Colonic mucosa (tissue), 4 donors: ENCODE data around the gene CLEC4M. TPM values are rescaled to one million over a fixed set of nuclear protein-coding genes. Genes with fewer than 3 reads are reported as not detected.

Source experiments
- DNase-seq: peaks from one replicate; pipeline ENCODE4 v3.0.0-alpha.2; 2020
- H3K27ac ChIP-seq: fragments of 200-600 bp; one replicate; pipeline ENCODE4 v1.8.0; 2021
- H3K27me3 ChIP-seq: fragments of 200-600 bp; one replicate; pipeline ENCODE4 v1.8.0; 2021
- H3K36me3 ChIP-seq: fragments of 200-600 bp; one replicate; pipeline ENCODE4 v1.8.0; 2021
- H3K4me1 ChIP-seq: fragments of 200-600 bp; one replicate; pipeline ENCODE4 v1.8.0; 2021; ENCODE audit warnings: mild to moderate bottlenecking
- H3K4me3 ChIP-seq: fragments of 200-600 bp; one replicate; pipeline ENCODE4 v1.8.0; 2021
- H3K9ac ChIP-seq, 2 donors: one replicate each; pipeline ENCODE4 v1.7.0; 2013; ENCODE audit warnings: control low read depth in 2 of 2, low read depth in 2 of 2, low read length in 2 of 2
- H3K9me3 ChIP-seq: fragments of 200-600 bp; one replicate; pipeline ENCODE4 v1.8.0; 2021
- intact Hi-C: fragments of 100-400 bp; cut with DNase I; formaldehyde crosslinking; loops from one replicate; pipeline ENCODE4 v1.14.1; 2022
- total RNA-seq, 2 donors: library from RNA; stranded (reverse); fragmentation: NEBNext Ultra II Directional in 1 of 2; extraction: Animal tissue kit (Norgen Biotek cat#: 25700) in 1 of 2; gene quantifications; one replicate each; pipeline ENCODE4 v1.2.1, GENCODE V29; 2021
- TF ChIP-seq, protein P1 (sequence below): fragments of 200-600 bp; IDR thresholded peaks from one replicate; pipeline ENCODE4 v1.8.0; 2022; ENCODE audit warnings: antibody characterized with exemption, mild to moderate bottlenecking
- donor health status: healthy.
- donor health status: DM: no; HTN: no; CAD: no.
- donor health status: DM: no; HTN: no; CAD: no.

CLEC4M gene
- total RNA-seq, 2 donors from 2014 or later = not detected

DNA sequence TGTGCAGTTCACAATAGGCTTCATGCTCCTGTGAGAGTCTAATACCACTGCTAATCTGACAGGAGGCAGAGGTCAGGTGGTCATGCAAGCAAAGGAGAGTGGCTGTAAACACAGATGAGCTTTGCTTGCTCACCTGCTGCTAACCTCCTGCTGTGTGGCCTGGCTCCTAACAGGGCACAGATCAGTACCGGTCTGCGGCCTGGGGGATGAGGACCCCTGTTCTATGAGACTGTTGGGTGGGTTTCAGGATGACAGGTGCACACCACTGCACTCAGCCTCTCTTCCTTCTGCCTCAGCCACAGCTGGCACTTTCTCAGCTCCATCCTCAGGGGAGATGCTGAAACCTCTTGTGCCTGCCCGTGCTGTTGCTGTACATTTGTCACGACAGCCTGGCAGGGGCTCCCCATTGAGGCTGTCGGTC is 40.8 kb upstream of the CLEC4M start:
- Histone ChIP-seq H3K36me3 (no peaks in the 10 kb centered on the region), H3K4me3 (no peak overlapping the region), H3K4me1 (no peaks in the 10 kb centered on the region), H3K9me3 (no peaks in the 10 kb centered on the region), H3K27me3 (no peaks in the 10 kb centered on the region), H3K27ac (no peak overlapping the region), H3K9ac (no peak overlapping the region)
- DNase-seq = no peak
- intact Hi-C loops = no loop called here
- TF ChIP-seq, protein P1, sequence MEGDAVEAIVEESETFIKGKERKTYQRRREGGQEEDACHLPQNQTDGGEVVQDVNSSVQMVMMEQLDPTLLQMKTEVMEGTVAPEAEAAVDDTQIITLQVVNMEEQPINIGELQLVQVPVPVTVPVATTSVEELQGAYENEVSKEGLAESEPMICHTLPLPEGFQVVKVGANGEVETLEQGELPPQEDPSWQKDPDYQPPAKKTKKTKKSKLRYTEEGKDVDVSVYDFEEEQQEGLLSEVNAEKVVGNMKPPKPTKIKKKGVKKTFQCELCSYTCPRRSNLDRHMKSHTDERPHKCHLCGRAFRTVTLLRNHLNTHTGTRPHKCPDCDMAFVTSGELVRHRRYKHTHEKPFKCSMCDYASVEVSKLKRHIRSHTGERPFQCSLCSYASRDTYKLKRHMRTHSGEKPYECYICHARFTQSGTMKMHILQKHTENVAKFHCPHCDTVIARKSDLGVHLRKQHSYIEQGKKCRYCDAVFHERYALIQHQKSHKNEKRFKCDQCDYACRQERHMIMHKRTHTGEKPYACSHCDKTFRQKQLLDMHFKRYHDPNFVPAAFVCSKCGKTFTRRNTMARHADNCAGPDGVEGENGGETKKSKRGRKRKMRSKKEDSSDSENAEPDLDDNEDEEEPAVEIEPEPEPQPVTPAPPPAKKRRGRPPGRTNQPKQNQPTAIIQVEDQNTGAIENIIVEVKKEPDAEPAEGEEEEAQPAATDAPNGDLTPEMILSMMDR = no peak

DNA sequence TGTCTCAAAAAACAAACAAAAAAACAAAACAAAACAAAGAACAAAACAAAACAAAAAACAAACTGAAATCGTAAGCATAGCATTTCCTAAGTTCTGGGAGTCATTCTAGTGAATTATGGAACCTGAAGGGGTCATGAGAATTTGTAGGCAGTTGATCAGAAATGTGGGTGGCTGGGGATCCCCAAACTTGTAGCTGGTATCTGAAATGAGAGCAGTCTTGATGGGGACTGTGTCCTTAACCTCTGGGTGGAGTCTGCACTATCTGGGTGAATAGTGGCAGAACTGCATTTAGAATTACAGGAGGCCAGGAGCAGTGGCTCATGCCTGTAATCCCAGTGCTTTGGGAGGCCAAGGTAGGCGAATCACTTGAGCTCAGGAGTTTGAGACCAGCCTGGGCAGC is 37.3 kb upstream of the CLEC4M start:
- H3K36me3 ChIP-seq = no peaks in the 10 kb centered on the region
- intact Hi-C loops = no loop called here
- no peaks in the 10 kb centered on the region for H3K4me1 ChIP-seq
- no peak overlapping the region for H3K9ac ChIP-seq
- H3K27me3 ChIP-seq = peaks cover 15% of the 10 kb centered on the region
- no peak overlapping the region for H3K27ac ChIP-seq
- H3K4me3 ChIP-seq = no peak overlapping the region
- DNase-seq = no peak
- TF ChIP-seq, protein P1 = no peak
- no peaks in the 10 kb centered on the region for H3K9me3 ChIP-seq

DNA sequence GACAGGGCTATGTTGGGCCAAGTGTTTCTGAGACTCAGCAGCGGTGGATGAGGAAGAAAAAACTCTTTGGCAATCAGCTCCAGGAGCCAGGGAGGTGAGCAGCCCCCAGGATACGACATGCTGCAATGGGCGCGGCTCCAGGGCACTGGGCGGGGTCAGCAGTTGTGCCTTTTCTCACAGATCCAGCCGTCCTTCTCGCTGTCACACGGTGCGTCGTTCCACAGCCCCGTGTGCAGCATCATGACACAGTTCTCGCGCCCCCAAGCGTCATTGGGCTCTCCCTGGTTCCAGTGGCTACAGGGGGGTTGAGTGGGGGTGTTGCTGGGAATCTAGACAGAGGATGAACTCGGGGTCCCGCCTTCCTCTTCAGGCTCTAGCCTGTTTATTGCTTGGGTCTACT is 33.8 kb upstream of the CLEC4M start:
- Histone ChIP-seq H3K27ac (no peak overlapping the region), H3K4me3 (no peak overlapping the region), H3K9ac (no peak overlapping the region), H3K36me3 (no peaks in the 10 kb centered on the region), H3K27me3 (peaks cover 15% of the 10 kb centered on the region), H3K9me3 (no peaks in the 10 kb centered on the region), H3K4me1 (no peaks in the 10 kb centered on the region)
- intact Hi-C loops = no loop called here
- DNase-seq = no peak
- TF ChIP-seq, protein P1 = no peak

DNA sequence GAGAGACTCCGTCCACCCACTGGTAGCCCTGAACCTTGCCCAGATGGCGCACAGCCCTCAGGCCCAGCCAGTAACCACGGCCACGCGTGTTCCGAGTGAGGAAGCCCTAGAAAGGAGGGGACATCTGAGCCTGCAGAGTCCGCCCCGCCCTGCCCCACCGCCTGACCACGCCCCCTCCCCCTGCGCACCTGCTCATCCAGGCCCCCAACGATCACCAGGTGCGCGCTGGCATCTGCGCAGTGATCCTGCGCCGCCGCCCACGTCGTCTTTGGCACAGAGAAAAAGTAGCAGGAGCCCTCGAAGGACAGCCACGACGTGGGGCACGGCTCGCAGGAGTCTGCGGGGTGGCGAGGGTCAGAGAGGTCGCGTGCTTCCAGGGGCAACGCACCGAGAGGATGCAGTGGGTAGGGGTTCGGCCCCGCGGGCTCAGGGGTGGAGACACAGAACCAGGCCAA is 33.2 kb upstream of the CLEC4M start:
- Histone ChIP-seq H3K9ac (no peak overlapping the region), H3K4me3 (no peak overlapping the region), H3K36me3 (no peaks in the 10 kb centered on the region), H3K4me1 (no peaks in the 10 kb centered on the region), H3K9me3 (no peaks in the 10 kb centered on the region), H3K27me3 (peaks cover 15% of the 10 kb centered on the region), H3K27ac (no peak overlapping the region)
- TF ChIP-seq, protein P1 = no peak
- DNase-seq = no peak
- intact Hi-C loops = no loop called here

DNA sequence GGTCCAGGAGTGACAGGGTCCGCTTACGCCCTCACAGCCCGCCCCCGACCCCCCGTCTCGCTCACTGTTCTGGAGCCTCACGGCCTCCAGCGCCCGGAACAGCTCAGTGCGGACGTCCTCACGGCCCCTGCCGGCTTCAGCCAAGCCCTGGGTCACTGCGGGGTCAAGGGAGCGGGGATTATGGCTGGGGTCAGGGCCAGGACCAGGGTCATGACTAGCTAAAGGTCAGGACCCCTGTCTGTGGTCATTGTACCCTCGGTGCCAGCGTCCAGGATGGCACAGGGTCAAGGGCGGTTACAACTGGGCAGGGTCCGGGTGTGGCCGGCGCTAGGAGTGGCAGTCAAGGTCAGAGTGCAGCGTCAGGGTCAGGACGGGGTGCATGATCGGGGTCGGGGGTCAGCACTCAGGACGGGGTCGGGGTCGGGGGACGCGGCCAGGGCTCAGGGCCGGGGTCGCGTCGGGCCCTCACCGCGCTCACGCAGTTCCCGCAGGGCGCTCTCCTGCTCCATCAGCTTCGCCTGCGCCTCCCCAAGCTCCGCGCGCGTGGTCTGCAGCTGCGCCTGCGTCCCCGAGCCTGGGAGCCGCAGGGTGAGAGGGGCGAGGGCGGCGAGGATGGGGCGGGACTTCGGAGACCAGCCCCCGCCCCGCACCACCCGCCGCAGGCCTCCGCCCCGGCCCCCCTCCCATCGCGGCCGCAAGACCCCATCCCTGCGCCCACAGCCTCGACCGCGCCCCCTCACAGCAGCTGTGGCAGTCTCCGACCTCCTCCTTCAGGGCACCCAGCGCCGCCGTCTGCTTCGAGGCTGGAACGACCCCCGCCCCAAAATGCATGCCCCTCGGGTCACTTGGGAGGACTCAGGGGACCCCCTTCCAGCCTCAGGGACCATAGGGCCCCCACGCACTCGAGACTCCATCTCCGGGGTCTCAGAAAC is 32.5 kb upstream of the CLEC4M start:
- Histone ChIP-seq H3K36me3 (no peaks in the 10 kb centered on the region), H3K4me3 (no peak overlapping the region), H3K27me3 (peaks cover 15% of the 10 kb centered on the region), H3K4me1 (no peaks in the 10 kb centered on the region), H3K27ac (no peak overlapping the region), H3K9ac (no peak overlapping the region), H3K9me3 (no peaks in the 10 kb centered on the region)
- TF ChIP-seq, protein P1 = no peak
- intact Hi-C loops = no loop called here
- no peak for DNase-seq
